NCI-H1417 (cell line): ENCODE results near the gene GSTT2.
"Not testable (repeated sequence)": the region's sequence is repeated elsewhere in the genome, so short reads cannot be mapped to it uniquely, and the experiment has no call there.

Experiments used
- DNase-seq, 3 experiments: peaks; one replicate each; lab custom pipeline; 2025; lab: John Stamatoyannopoulos, UW

The GSTT2 gene

GRCh38 chr22:23979557-23980240, at the start of gene GSTT2:
GSTT2 (plus strand) TSS chr22:23980134.
- DNase-seq, result not testable (repeated sequence)

- no peak for DNase-seq
Measured at GRCh38 chr22:23938328-23939016, 41.5 kb upstream of the GSTT2 start.

DNA sequence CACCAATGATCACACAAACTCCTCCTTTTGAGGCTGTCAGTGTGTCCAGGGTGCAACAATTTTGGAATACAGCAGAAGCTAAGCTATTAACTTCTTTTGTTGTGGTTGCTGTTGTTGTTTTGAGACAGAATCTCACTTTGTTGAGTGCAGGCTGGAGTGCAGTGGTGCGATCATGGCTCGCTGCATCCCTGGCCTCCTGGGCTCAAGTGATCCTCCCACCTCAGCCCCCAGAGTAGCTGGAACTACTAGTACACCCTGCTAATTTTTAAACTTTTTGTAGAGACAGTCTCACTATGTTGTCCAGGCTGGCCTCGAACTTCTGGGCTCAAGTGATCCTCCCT, 40.9 kb upstream of the GSTT2 start:
- DNase-seq, result no peak

DNA sequence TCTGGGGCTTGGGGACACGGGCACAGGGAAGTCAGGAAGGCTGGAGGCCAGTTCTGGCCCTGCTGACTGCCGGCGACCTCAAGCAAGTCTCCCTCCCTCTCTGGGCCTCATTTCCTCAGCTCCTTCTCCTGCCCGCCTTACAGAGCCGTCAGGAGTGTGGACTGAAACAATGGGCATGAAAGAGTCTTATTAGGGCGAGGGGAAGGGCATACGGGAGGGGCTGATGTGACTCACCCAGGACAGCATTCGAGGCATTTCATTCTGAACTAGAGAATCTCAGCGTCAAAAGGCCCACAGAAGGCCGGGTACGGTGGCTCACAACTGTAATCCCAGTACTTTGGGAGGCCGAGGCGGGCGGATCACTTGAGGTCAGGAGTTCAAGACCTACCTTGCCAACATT, 39.8 kb upstream of the GSTT2 start:
- DNase-seq, result not testable (repeated sequence)

- not testable (repeated sequence) for DNase-seq
Measured at GRCh38 chr22:23947391-23947790, 32.5 kb upstream of the GSTT2 start.

- not testable (repeated sequence) for DNase-seq
Measured at GRCh38 chr22:23949764-23950163, 30.2 kb upstream of the GSTT2 start.

GRCh38 chr22:23951383-23951782, 28.6 kb upstream of the GSTT2 start:
- DNase-seq, result not testable (repeated sequence)

GRCh38 chr22:23952794-23953405, 27.0 kb upstream of the GSTT2 start:
- DNase-seq, result not testable (repeated sequence)

DNA sequence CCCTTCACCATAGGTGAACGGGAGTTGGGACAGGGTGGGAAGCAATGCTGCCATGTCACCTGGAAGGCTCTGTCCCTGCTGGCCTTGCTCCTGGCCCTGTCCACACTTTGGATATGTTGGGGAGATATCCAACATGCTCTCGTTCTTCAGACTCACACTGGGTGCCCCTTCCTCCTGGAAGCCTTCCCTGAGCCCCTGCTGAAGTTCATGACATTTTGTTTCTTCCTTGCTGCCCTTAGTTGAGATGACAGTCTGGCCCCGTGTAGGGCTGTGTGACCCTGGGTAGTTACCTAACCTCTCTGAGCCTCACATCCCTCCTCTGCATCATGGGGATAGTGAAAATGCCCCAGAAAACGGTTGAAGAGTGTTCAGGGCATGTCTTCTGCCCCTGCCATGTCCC, 26.4 kb upstream of the GSTT2 start:
- not testable (repeated sequence) for DNase-seq

- not testable (repeated sequence) for DNase-seq
Measured at GRCh38 chr22:23954193-23954990, 25.5 kb upstream of the GSTT2 start.

GRCh38 chr22:23954991-23955305, 25.0 kb upstream of the GSTT2 start:
- DNase-seq, result not testable (repeated sequence)

GRCh38 chr22:23955886-23956285, 24.0 kb upstream of the GSTT2 start:
- not testable (repeated sequence) for DNase-seq

DNA sequence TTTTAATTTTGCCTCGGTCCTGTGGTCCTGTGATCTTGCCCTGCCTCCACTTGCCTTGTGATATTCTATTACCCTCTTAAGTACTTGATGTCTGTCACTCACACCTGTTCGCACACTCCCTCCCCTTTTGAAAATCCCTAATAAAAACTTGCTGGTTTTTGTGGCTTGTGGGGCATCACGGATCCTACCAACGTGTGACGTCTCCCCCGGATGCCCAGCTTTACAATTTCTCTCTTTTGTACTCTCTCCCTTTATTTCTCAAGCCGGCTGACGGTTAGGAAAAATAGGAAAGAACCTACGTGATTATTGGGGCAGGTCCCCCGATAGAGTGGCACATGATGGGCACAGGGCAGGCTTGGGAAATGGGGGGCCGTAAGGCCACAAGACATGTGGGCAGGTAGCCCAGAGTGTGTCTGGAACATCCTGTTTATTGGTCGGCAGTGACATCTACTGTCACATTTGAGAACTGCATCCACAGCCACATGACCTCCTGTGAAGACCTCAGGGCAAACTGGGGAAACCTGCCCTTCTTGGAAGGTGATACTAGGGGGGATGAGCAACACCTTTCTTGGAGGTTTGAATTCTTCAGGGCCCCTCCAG, 23.5 kb upstream of the GSTT2 start:
- peak in 2 of 3 experiments; percentile 32 to 78 for DNase-seq

DNA sequence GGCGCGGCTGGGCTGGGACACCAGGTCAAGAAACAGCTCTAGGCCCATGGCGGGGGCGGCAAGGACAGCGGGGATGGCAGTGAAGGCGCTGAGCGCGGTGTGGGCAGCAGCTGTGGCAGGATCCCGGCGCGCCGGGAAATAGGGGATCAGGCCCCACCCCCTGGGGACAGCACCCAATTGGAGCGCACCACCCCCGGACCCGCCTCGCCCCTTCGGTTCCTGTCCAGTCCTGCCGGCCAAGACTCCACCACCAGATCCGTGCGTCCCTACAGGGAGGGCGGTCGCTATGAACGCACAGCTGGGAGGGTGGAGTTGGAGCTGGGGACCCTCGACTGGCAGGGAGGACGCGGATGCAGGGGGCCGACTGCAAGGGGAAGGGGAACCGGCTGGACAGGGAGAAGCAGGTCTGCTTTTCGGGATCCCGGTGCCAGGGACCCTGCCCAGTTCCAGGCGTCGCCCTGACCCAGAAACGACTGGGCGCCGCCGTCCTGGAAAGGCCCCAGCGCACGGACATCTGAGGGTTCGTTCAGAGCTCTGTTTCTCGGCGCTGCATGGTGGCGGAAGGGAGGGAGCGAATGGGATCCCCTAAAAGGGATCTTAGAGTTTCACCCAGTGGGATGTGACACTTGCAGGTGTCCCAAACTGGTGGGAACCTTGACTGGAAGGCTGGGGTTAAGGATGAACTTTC, 18.7 kb upstream of the GSTT2 start, which contains the start of gene GSTT2B:
GSTT2B (minus strand) TSS at position 112 of the 688 bp plus-strand sequence; CDS start at position 48, 64 bp downstream.
- DNase-seq, result not testable (repeated sequence)

DNA sequence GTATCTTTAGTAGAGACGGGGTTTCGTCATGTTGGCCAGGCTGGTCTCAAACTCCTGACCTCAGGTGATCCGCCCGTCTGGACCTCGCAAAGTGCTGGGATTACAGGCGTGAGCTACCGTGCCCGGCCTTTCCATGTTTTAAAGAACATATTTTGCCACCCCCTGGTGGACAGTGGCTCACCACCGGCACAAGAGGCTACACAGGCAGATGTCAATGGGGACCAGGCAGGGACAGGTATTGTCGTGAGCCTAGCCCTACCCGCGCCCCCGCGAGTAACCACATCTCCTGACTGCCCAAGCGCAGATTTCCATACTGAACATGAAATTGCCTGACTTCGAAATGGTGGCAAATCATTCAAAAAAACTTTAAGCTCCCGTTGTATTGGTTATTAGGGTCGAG, 13.8 kb upstream of the GSTT2 start:
- not testable (repeated sequence) for DNase-seq

DNA sequence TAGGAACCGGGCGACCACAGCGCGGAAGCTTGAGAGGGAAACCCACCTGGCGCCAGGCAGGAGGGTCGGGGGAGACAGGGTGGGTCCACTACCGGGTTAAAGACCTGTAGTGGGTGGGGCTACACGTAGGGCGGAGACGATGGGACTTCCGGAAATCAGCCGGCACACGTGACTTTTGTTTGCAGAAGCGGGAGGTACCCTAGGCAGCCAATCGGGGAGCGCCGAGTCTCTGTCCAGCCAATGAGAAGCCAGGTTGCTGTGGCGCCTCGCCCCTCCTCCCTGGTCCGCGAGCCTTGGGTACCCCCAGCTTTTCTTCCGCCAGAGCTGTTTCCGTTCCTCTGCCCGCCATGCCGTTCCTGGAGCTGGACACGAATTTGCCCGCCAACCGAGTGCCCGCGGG, 13.4 kb upstream of the GSTT2 start, which contains the start of gene DDTL:
DDTL (plus strand) TSS at position 321 of the 400 bp plus-strand sequence; CDS start at position 348, 27 bp downstream.
- not testable (repeated sequence) for DNase-seq

DNA sequence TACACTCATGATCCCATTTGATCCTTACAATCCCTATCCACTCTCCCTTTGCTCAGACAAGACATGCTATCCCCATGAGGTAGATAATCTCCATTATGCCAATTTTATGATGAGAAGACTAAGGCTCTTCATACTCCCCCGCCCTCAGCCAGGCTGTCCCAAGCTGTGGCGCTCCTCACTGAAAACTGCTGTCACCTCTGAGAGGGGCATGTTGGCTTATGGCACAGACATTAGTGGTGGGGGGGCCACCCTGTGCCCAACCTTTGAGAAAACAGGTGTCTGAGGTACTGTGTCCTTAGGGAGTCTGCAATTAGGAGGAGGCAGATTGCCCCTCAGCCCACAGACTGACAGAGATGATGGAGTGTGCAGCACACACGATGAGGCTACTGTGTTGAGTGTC, 10.9 kb upstream of the GSTT2 start:
- no peak for DNase-seq

DNA sequence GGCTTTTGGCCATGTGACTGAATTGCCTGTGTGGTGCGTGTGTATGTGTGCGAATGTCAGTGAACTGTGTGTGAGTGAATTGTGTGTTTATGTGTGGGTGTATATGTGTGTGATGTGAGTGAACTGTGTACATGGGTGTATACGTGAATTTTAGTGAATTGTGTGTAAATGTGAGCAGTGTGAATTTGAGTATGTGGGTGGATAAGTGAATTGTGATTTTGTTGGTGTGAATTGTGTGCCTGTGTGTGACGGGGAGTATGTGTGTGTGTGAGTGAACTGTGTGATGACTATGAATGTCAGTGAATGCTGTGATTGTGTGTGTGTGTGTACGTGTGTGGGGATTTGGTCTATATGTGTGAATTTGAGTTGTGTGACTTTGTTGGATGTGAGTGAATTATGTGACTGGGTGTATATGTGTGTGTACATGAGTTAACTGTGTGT, 9.7 kb upstream of the GSTT2 start:
- DNase-seq, result no peak

- DNase-seq, result no peak
Measured at GRCh38 chr22:23970816-23971486, 9.0 kb upstream of the GSTT2 start.

- DNase-seq, result not testable (repeated sequence)
Measured at GRCh38 chr22:23971927-23972326, 8.0 kb upstream of the GSTT2 start.
